Psoas muscle (tissue), 8 donors: ENCODE measurements around the gene TUT7. TPM values are rescaled to one million over a fixed set of nuclear protein-coding genes. Genes with fewer than 3 reads are reported as not detected.

Experiments used
- ATAC-seq, 4 donors: fragments of 200-7000 bp; cut with Tn5 transposase; one replicate each; pipeline ENCODE4 v1.9.1; 2020; ENCODE audit warnings: moderate library complexity in 3 of 4, mild to moderate bottlenecking in 2 of 4
- DNase-seq, 2 donors: peaks; one replicate each; pipeline ENCODE4 v3.0.0-alpha.2; 2020
- H3K27ac ChIP-seq: fragments of 200-600 bp; one replicate; pipeline ENCODE4 v1.8.0; 2022
- H3K27me3 ChIP-seq, 3 donors: fragments of 200-600 bp in 1 of 3; one replicate each; pipeline versions ENCODE4 v1.6.1 to v1.8.0; 2013 to 2022; ENCODE audit warnings: low read length in 2 of 3, mild to moderate bottlenecking in 2 of 3, moderate library complexity in 1 of 3; ENCODE audit not compliant: insufficient read depth in 3 of 3
- H3K36me3 ChIP-seq, 2 donors: fragments of 200-600 bp in 1 of 2; one replicate each; pipeline versions ENCODE4 v1.6.1 to v1.8.0; 2013 to 2022; ENCODE audit warnings: low read depth in 1 of 2, mild to moderate bottlenecking in 1 of 2, moderate library complexity in 1 of 2; ENCODE audit not compliant: insufficient read depth in 1 of 2
- H3K4me1 ChIP-seq: fragments of 200-600 bp; one replicate; pipeline ENCODE4 v1.8.0; 2022
- H3K4me3 ChIP-seq: fragments of 200-600 bp; one replicate; pipeline ENCODE4 v1.8.0; 2022; ENCODE audit warnings: mild to moderate bottlenecking
- H3K9me3 ChIP-seq: fragments of 200-600 bp; one replicate; pipeline ENCODE4 v1.8.0; 2022
- WGBS, 3 donors: extraction: QIAGEN DNeasy Blood & Tissue Kit; methylation state at CpG; one replicate each; pipeline versions ENCODE4 v1.1.6 to v1.1.7; 2013; 5-methylcytosine and 5-hydroxymethylcytosine counted together
- intact Hi-C, 2 donors: fragments of 100-400 bp; cut with DNase I; formaldehyde crosslinking; loops; one replicate each; pipeline versions ENCODE4 v1.11.0 to v1.14.2; 2022
- polyA plus RNA-seq, 3 donors: library from polyadenylated mRNA; stranded (reverse); fragments of 200-250 nt; gene quantifications; one replicate each; pipeline ENCODE4 v1.2.3, GENCODE V29; 2013
- total RNA-seq, 4 donors: library from RNA; stranded (reverse); fragmentation: NEBNext Ultra II Directional in 2 of 4; extraction: Animal tissue kit (Norgen Biotek cat#: 25700) in 2 of 4; gene quantifications; one replicate each; pipeline versions ENCODE4 v1.2.1 to v1.2.4, GENCODE V29; 2021 to 2023
- TF ChIP-seq, protein P1 (sequence below): fragments of 200-600 bp; IDR thresholded peaks from one replicate; pipeline ENCODE4 v1.8.0; 2022; ENCODE audit warnings: antibody characterized with exemption
- donor health status: healthy with polysubstance abuse.
- donor health status: DM: no; HTN: no; CAD: no; lungs with moderate emphysema.
- donor health status: Bipolar disorder and iron deficiency.
- donor health status: healthy.
- donor health status: DM: yes; HTN: yes; CAD: no.
- donor health status: DM: no; HTN: no; CAD: no.
- donor health status: DM: no; HTN: no; CAD: no.
- donor health status: DM: yes; HTN: yes; CAD: no.

Gene TUT7
- total and polyA plus RNA-seq, 7 donors: 9.4 to 21.3 (median 15.5) TPM

DNA sequence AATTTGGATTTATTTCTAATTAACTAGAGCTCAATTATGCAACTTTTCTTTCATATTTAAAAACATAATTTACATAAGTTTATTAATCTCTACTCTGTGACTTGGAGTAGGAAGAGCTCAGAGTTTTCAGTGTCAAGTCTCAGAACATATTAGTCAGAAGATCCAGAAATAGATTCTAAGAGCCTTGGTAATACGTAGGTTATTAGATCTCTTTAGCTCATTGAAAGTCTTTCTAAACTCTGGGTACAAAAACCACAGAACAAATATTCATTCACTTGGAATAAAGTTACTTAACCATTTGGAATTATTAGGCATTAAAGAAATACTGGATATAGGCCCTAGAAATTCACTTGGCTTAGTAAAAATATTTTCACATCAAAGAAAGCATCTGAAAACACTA, 45.5 kb downstream of the TUT7 start:
- H3K9me3 ChIP-seq: no peaks in the 10 kb centered on the region
- no peak overlapping the region for H3K4me3 ChIP-seq
- peak; percentile 89 to 98 (median 96) for ATAC-seq
- 28 to 42% (median 32%) methylated on average over 1 of the region's 1 CpG for WGBS, 3 donors
- H3K27me3 ChIP-seq: no peaks in the 10 kb centered on the region
- H3K4me1 ChIP-seq: peaks cover 16% of the 10 kb centered on the region
- intact Hi-C loops: no loop called here
- peaks cover 3 to 82% of the 10 kb centered on the region in 2 donors for H3K36me3 ChIP-seq
- TF ChIP-seq, protein P1, sequence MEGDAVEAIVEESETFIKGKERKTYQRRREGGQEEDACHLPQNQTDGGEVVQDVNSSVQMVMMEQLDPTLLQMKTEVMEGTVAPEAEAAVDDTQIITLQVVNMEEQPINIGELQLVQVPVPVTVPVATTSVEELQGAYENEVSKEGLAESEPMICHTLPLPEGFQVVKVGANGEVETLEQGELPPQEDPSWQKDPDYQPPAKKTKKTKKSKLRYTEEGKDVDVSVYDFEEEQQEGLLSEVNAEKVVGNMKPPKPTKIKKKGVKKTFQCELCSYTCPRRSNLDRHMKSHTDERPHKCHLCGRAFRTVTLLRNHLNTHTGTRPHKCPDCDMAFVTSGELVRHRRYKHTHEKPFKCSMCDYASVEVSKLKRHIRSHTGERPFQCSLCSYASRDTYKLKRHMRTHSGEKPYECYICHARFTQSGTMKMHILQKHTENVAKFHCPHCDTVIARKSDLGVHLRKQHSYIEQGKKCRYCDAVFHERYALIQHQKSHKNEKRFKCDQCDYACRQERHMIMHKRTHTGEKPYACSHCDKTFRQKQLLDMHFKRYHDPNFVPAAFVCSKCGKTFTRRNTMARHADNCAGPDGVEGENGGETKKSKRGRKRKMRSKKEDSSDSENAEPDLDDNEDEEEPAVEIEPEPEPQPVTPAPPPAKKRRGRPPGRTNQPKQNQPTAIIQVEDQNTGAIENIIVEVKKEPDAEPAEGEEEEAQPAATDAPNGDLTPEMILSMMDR: no peak
- peak overlapping the region; percentile 57 for H3K27ac ChIP-seq
- no peak for DNase-seq

DNA sequence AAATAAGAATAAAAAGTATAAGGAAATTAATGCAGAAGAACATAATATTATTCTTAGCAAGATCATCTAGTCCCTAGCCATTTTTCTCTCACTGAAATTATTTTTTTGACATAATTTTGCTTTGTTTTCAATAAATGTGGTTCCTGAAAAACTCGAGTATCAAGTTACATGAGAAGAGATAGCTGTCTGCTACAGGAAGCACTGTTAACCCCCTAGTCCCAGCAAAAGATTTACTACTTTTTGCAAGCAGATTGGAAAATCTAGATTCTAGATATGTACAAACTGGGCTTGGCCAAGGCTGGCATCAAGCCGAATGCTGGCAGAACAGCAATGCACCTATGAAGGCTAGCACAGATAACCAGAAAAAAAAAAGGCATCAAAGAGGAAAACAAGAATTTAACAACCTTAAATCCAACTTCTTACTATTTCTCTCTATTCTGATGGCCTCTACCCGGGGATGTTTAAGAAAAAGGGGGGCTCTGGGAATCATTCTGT, 49.9 kb downstream of the TUT7 start:
- Histone ChIP-seq H3K4me3 (no peak overlapping the region), H3K36me3 (peaks cover 5 to 99% of the 10 kb centered on the region in 2 donors), H3K9me3 (no peaks in the 10 kb centered on the region), H3K27ac (no peak overlapping the region), H3K27me3 (no peaks in the 10 kb centered on the region), H3K4me1 (peaks cover 19% of the 10 kb centered on the region)
- intact Hi-C loops: no loop called here
- ATAC-seq (no peak), DNase-seq (no peak)
- TF ChIP-seq, protein P1: no peak
- 60 to 72% (median 68%) methylated on average over 3 of the region's 3 CpGs for WGBS, 3 donors

DNA sequence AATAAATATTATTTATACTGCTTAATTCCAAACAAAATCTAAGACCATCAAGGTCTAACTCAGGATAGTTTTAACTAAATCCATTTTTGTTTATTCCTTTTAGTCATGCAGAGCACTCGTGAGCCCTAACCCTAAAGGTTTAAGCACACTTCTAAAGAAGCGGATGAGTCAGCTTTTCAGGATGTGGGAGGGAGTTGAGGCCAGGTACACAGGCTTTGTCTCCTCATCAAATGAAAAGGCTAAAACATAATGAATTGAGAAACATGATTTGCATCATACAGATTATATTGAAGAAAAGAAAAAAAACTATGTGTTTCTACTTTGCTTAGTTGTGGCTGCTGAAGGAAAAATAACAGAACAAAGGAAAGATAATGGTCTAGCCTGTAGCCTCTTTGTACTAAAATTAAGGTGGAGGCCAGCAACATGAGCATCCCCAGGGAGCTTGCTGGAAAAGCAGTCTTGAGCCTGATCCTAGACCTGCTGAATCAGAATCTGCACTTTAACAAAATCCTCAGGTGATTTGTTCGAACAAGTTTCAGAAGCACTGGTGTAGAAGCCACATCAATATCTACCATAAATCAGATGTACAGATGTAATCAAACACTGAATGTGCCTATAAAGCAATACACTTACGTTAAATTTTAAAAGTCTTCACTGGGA, 50.8 kb downstream of the TUT7 start:
- peaks cover 5 to 99% of the 10 kb centered on the region in 2 donors for H3K36me3 ChIP-seq
- H3K4me1 ChIP-seq: peaks cover 13% of the 10 kb centered on the region
- H3K27me3 ChIP-seq: no peaks in the 10 kb centered on the region
- no peak overlapping the region for H3K27ac ChIP-seq
- intact Hi-C loops: no loop called here
- no peak overlapping the region for H3K4me3 ChIP-seq
- no peak for ATAC-seq
- no peaks in the 10 kb centered on the region for H3K9me3 ChIP-seq
- no peak for DNase-seq
- 80 to 87% (median 82%) methylated on average over 4 of the region's 4 CpGs for WGBS, 3 donors
- TF ChIP-seq, protein P1: no peak

DNA sequence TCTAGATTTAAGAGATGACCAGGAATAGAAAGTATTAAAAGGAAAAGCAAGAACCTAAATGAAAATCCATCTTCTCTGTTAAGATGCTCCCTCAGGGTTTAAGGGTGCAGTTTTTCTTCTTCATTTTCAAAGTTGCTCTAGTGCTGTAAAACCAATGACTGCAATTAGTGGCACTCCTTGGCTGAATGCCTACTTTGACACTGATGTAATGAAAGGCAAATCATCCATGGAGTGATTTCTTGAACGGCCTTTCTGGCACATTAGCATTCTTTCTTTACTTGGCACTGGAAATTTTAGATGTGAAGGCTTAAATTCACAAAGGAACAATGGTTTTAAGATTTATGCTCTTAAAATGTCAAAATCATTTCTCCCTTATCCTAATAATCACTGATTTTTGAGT, 52.5 kb downstream of the TUT7 start:
- TF ChIP-seq, protein P1: no peak
- H3K4me1 ChIP-seq: peaks cover 7% of the 10 kb centered on the region
- no peaks in the 10 kb centered on the region for H3K9me3 ChIP-seq
- intact Hi-C loops: no loop called here
- peaks cover 5 to 100% of the 10 kb centered on the region in 2 donors for H3K36me3 ChIP-seq
- WGBS, 3 donors: 32 to 71% (median 35%) methylated on average over 1 of the region's 1 CpG
- no peak overlapping the region for H3K27ac ChIP-seq
- H3K4me3 ChIP-seq: no peak overlapping the region
- no peaks in the 10 kb centered on the region for H3K27me3 ChIP-seq
- DNase-seq (no peak), ATAC-seq (no peak)

DNA sequence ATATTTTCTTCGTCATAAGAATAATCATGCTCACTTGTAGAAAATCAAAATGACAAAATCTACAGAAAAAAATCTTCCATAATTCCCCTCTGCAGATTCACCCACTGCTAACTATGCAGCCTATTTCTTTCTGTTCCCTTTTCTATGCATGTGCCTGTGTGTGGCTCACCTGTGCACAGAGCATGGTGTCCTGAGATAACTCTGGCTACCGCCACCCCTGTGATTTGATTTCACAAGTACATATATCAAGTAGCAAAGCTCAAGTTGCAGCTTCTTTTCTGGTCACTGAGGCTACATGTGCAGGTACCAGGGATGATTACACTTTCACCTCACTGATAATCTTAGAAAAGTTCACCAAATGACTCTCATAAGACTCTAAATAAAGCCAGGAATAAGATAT, 53.5 kb downstream of the TUT7 start:
- TF ChIP-seq, protein P1: no peak
- H3K4me3 ChIP-seq: no peak overlapping the region
- H3K27me3 ChIP-seq: no peaks in the 10 kb centered on the region
- peak; percentile 51 to 85 (median 72) for ATAC-seq
- no peak for DNase-seq
- WGBS, 3 donors: 54 to 70% (median 63%) methylated on average over 2 of the region's 2 CpGs
- H3K9me3 ChIP-seq: no peaks in the 10 kb centered on the region
- H3K36me3 ChIP-seq: peaks cover 10 to 99% of the 10 kb centered on the region in 2 donors
- intact Hi-C loops: no loop called here
- peaks cover 7% of the 10 kb centered on the region for H3K4me1 ChIP-seq
- no peak overlapping the region for H3K27ac ChIP-seq
